Thyroid gland (tissue), 4 donors: ENCODE data around the gene TMEM119. TPM values are rescaled to one million over a fixed set of nuclear protein-coding genes. Genes with fewer than 3 reads are reported as not detected.
A peak's percentile ranks its signal among the peaks of the same experiment; 100 is the strongest.

ENCODE experiments used
- DNase-seq, 2 donors: peaks; one replicate each; pipeline ENCODE4 v3.0.0-alpha.2; 2019
- H3K27ac ChIP-seq, 3 donors: fragments of 200-600 bp; sonication (generic); 1 replicate in 2 of 3; 2 replicates in 1 of 3; pipeline ENCODE4 v1.5.1; 2016 to 2019; ENCODE audit warnings: mild to moderate bottlenecking in 1 of 3, moderate library complexity in 1 of 3
- H3K27me3 ChIP-seq: fragments of 200-600 bp; sonication (generic); one replicate; pipeline ENCODE4 v1.5.1; 2019
- H3K36me3 ChIP-seq, 2 donors: fragments of 200-600 bp; sonication (generic); one replicate each; pipeline ENCODE4 v1.5.1; 2016 to 2019
- H3K4me1 ChIP-seq, 2 donors: fragments of 200-600 bp; sonication (generic); one replicate each; pipeline ENCODE4 v1.5.1; 2017 to 2019
- H3K4me3 ChIP-seq, 3 donors: fragments of 200-600 bp; sonication (generic); replicated peaks in 1 of 3; 1 replicate in 2 of 3; 2 replicates in 1 of 3; pipeline ENCODE4 v1.5.1; 2016; ENCODE audit warnings: mild to moderate bottlenecking in 1 of 3
- H3K9me3 ChIP-seq: fragments of 200-600 bp; sonication (generic); one replicate; pipeline ENCODE4 v1.5.1; 2017
- CTCF ChIP-seq, 6 experiments: fragments of 200-600 bp in 3 of 6; fragments of 450-650 bp in 3 of 6; sonication (generic) in 3 of 6; IDR thresholded peaks; one replicate each; pipeline ENCODE4 v1.5.1; 2016 to 2019; ENCODE audit warnings: antibody characterized with exemption in 6 of 6, mild to moderate bottlenecking in 2 of 6, inconsistent platforms in 1 of 6, moderate library complexity in 1 of 6
- POLR2A ChIP-seq, 2 donors: fragments of 450-650 bp; IDR thresholded peaks; one replicate each; pipeline ENCODE4 v1.6.1; 2017; ENCODE audit warnings: antibody characterized with exemption in 2 of 2, mild to moderate bottlenecking in 2 of 2, moderate library complexity in 1 of 2
- WGBS, 2 donors: methylation state at CpG; one replicate each; pipeline ENCODE4 v1.1.5; 2017; 5-methylcytosine and 5-hydroxymethylcytosine counted together
- intact Hi-C: fragments of 100-400 bp; cut with DNase I; formaldehyde crosslinking; loops from one replicate; pipeline ENCODE4 v1.15.1; 2023
- total RNA-seq, 4 donors: library from RNA; depleted of rRNA; stranded (reverse); fragments of >200 nt; gene quantifications; one replicate each; pipeline ENCODE4 v1.2.3, GENCODE V29; 2016

Gene TMEM119
- total RNA-seq, 4 donors from 2014 or later, result 6.9 to 21.6 (median 15.3) TPM

- 0 to 38% methylated on average over 2 of the region's 2 CpGs for WGBS, 2 donors
- peak; percentile 96 to 98 for DNase-seq
- no peak overlapping the region for H3K4me3 ChIP-seq
- no peaks in the 10 kb centered on the region for H3K9me3 ChIP-seq
- peaks cover 13 to 35% of the 10 kb centered on the region in 2 donors for H3K4me1 ChIP-seq
- peak overlapping the region; percentile 42 to 79 (median 73) for H3K27ac ChIP-seq
- H3K27me3 ChIP-seq, result no peaks in the 10 kb centered on the region
- intact Hi-C loops, result loop anchor here (10.0 kb wide), 1 partner anchor 239 kb away; no protein-coding TSS in a partner anchor
- H3K36me3 ChIP-seq, result peaks cover 34 to 41% of the 10 kb centered on the region in 2 donors
- TF ChIP-seq POLR2A (IDR thresholded peaks at IDR 0.05) (no peak), CTCF (IDR thresholded peaks at IDR 0.05) (no peak)
Measured at GRCh38 chr12:108565976-108566375, 31.9 kb downstream of the TMEM119 start.

GRCh38 chr12:108565146-108565545 is 32.7 kb downstream of the TMEM119 start:
- intact Hi-C loops, result loop anchor here (10.0 kb wide), 1 partner anchor 240 kb away; no protein-coding TSS in a partner anchor
- peaks cover 15 to 37% of the 10 kb centered on the region in 2 donors for H3K4me1 ChIP-seq
- peak overlapping the region in 2 of 3 donors; percentile 42 to 73 for H3K27ac ChIP-seq
- peaks cover 34 to 41% of the 10 kb centered on the region in 2 donors for H3K36me3 ChIP-seq
- WGBS, 2 donors, result 91 to 92% methylated on average over 3 of the region's 3 CpGs
- no peak for TF ChIP-seq POLR2A (IDR thresholded peaks at IDR 0.05)
- no peak for TF ChIP-seq CTCF (IDR thresholded peaks at IDR 0.05)
- no peaks in the 10 kb centered on the region for H3K27me3 ChIP-seq
- no peak overlapping the region for H3K4me3 ChIP-seq
- no peak for DNase-seq
- no peaks in the 10 kb centered on the region for H3K9me3 ChIP-seq

- H3K27ac ChIP-seq, result peak overlapping the region in 1 of 3 donors; percentile 73
- no peaks in the 10 kb centered on the region for H3K27me3 ChIP-seq
- intact Hi-C loops, result loop anchor here (10.0 kb wide), 1 partner anchor 240 kb away; no protein-coding TSS in a partner anchor
- TF ChIP-seq CTCF (IDR thresholded peaks at IDR 0.05), result no peak
- TF ChIP-seq POLR2A (IDR thresholded peaks at IDR 0.05), result no peak
- peaks cover 19 to 41% of the 10 kb centered on the region in 2 donors for H3K4me1 ChIP-seq
- no peak overlapping the region for H3K4me3 ChIP-seq
- peaks cover 34 to 39% of the 10 kb centered on the region in 2 donors for H3K36me3 ChIP-seq
- peak; percentile 35 to 41 for DNase-seq
- no peaks in the 10 kb centered on the region for H3K9me3 ChIP-seq
Measured at GRCh38 chr12:108564724-108565123, 33.2 kb downstream of the TMEM119 start.

GRCh38 chr12:108563804-108564151 is 34.1 kb downstream of the TMEM119 start:
- no peak for DNase-seq
- WGBS, 2 donors, result 20 to 22% methylated on average over 1 of the region's 1 CpG
- H3K9me3 ChIP-seq, result no peaks in the 10 kb centered on the region
- H3K27me3 ChIP-seq, result no peaks in the 10 kb centered on the region
- TF ChIP-seq POLR2A (IDR thresholded peaks at IDR 0.05) (no peak), CTCF (IDR thresholded peaks at IDR 0.05) (no peak)
- intact Hi-C loops, result loop anchor here (10.0 kb wide), 1 partner anchor 241 kb away; no protein-coding TSS in a partner anchor
- peaks cover 27 to 30% of the 10 kb centered on the region in 2 donors for H3K36me3 ChIP-seq
- H3K4me1 ChIP-seq, result peaks cover 27 to 47% of the 10 kb centered on the region in 2 donors
- H3K4me3 ChIP-seq, result no peak overlapping the region
- peak overlapping the region in 2 of 3 donors; percentile 91 to 93 for H3K27ac ChIP-seq

- Histone ChIP-seq H3K36me3 (peaks cover 22 to 25% of the 10 kb centered on the region in 2 donors), H3K4me1 (peaks cover 27 to 44% of the 10 kb centered on the region in 2 donors), H3K27me3 (no peaks in the 10 kb centered on the region), H3K4me3 (peak overlapping the region; percentile 76 to 93 (median 87)), H3K9me3 (no peaks in the 10 kb centered on the region), H3K27ac (peak overlapping the region; percentile 62 to 93 (median 91))
- WGBS, 2 donors, result 1 to 4% methylated on average over 14 of the region's 14 CpGs
- DNase-seq, result peak; percentile 89 to 92
- TF ChIP-seq CTCF (IDR thresholded peaks at IDR 0.05), result peak; percentile 57 to 94 (median 82)
- peak in 1 of 2 donors; percentile 53 for TF ChIP-seq POLR2A (IDR thresholded peaks at IDR 0.05)
- intact Hi-C loops, result loop anchor here (10.0 kb wide), 1 partner anchor 242 kb away; no protein-coding TSS in a partner anchor
Measured at GRCh38 chr12:108563136-108563803, 34.6 kb downstream of the TMEM119 start.
